ENCODE measurements around the gene SUCLG1.

- no peak for TF ChIP-seq YY1 (IDR thresholded peaks at IDR 0.05; ENCODE audit: low read depth)
- TF ChIP-seq, protein P1, sequence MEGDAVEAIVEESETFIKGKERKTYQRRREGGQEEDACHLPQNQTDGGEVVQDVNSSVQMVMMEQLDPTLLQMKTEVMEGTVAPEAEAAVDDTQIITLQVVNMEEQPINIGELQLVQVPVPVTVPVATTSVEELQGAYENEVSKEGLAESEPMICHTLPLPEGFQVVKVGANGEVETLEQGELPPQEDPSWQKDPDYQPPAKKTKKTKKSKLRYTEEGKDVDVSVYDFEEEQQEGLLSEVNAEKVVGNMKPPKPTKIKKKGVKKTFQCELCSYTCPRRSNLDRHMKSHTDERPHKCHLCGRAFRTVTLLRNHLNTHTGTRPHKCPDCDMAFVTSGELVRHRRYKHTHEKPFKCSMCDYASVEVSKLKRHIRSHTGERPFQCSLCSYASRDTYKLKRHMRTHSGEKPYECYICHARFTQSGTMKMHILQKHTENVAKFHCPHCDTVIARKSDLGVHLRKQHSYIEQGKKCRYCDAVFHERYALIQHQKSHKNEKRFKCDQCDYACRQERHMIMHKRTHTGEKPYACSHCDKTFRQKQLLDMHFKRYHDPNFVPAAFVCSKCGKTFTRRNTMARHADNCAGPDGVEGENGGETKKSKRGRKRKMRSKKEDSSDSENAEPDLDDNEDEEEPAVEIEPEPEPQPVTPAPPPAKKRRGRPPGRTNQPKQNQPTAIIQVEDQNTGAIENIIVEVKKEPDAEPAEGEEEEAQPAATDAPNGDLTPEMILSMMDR (IDR thresholded peaks at IDR 0.05), result no peak
- TF ChIP-seq RAD21 (IDR thresholded peaks at IDR 0.05; ENCODE audit: low read length), result no peak
These were observed 1.6 kb upstream of the SUCLG1 start for GRCh38 chr2:84460670-84461069.

Data from SK-N-SH (cell line).